A673 (cell line): ENCODE data around the gene PDE11A.

Source experiments
- CTCF ChIP-seq: fragments of 300-800, 200-600 bp; sonication (generic); conservative IDR thresholded peaks from 2 replicates; pipeline ENCODE4 v1.5.1; 2017; ENCODE audit warnings: low read depth, mild to moderate bottlenecking, antibody characterized with exemption, low read length, moderate library complexity, mixed read lengths
- EZH2 ChIP-seq: fragments of 200-600 bp; sonication (generic); IDR thresholded peaks from 2 replicates; pipeline ENCODE4 v1.6.1; 2017; ENCODE audit warnings: borderline replicate concordance, low read depth, mild to moderate bottlenecking, mixed read lengths, antibody characterized with exemption, low read length; ENCODE audit not compliant: poor library complexity, severe bottlenecking

- TF ChIP-seq CTCF: no peak
- no peak for TF ChIP-seq EZH2
Observed at GRCh38 chr2:177665948-177666347, 406.6 kb downstream of the PDE11A start.
